Measurements from ENCODE around the gene RASA3. TPM values are rescaled to one million over a fixed set of nuclear protein-coding genes. Genes with fewer than 3 reads are reported as not detected.

RASA3 gene
- total and polyA plus RNA-seq, 2 of the 4 experiments (the other 2 are of a cell fraction) = 21.0 to 31.4 TPM

DNA sequence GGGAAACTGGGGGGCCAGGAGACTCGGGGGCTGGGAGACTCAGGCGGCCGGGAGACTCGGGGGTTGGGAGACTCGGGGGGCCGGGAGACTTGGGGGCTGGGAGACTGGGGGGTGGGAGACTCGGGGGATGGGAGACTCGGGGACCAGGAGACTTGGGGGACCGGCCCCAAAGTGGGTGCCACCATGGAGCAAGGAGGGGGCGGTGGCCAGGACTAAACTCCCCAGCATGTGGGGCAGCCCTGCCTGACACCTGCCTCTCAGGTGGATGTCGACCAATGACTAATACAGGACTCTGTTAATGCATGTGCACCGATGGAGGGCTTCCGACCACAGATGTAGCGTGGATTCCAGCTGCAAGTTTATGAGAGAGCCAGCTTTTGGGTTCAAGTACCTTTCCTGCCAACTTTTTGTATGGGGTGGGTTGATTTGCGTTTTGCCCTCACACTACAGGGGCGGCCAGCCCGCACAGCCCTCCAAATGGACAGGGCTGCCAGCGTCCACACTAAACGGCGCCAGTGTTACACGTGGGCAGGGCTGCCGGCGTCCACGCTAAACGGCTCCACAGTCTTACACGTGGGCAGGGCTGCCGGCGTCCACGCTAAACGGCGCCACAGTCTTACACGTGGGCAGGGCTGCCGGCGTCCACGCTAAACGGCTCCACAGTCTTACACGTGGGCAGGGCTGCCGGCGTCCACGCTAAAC lies 62.2 kb downstream of the RASA3 start:
- Histone ChIP-seq H3K4me1 (ENCODE audit: control insufficient read depth, insufficient read depth, low read length) (peaks cover 42% of the 10 kb centered on the region), H3K56ac (ENCODE audit: extremely low read depth, insufficient read depth, low read length) (no peak overlapping the region), H2AK5ac (ENCODE audit: low read depth, low read length) (no peak overlapping the region), H3K4ac (ENCODE audit: low read depth, low read length) (no peak overlapping the region), H2BK5ac (ENCODE audit: low read depth, low read length, poor library complexity, severe bottlenecking) (no peak overlapping the region), H4K8ac (ENCODE audit: low read depth in 2 of 2, low read length in 2 of 2) (no peak overlapping the region; a peak in 1 of 4 replicates), H2AK9ac (replicated peaks; ENCODE audit: low read depth, low read length, poor library complexity) (no peak overlapping the region), H3K79me1 (ENCODE audit: low read depth in 1 of 2, low read length in 2 of 2) (peaks cover 29 to 78% of the 10 kb centered on the region in 2 experiments), H4K91ac (ENCODE audit: insufficient read depth, low read depth, low read length) (no peak overlapping the region), H3K36me3 (ENCODE audit: control insufficient read depth, insufficient read depth, low read length) (peaks cover 37% of the 10 kb centered on the region), H2BK120ac (ENCODE audit: low read depth, low read length) (no peak overlapping the region), H3K4me3 (ENCODE audit: insufficient read depth, low read depth, low read length) (no peak overlapping the region), H2AFZ (replicated peaks; ENCODE audit: low read length, poor library complexity) (no peak overlapping the region), H3K27me3 (ENCODE audit: control insufficient read depth, insufficient read depth, low read length) (no peaks in the 10 kb centered on the region), H4K5ac (ENCODE audit: low read depth, low read length) (no peak overlapping the region), H4K20me1 (ENCODE audit: insufficient read depth, low read length) (peaks cover 32% of the 10 kb centered on the region), H2BK15ac (ENCODE audit: low read depth, low read length) (no peak overlapping the region), H3K27ac (ENCODE audit: insufficient read depth, low read length) (no peak overlapping the region), H3K9me3 (ENCODE audit: control insufficient read depth, insufficient read depth, low read length) (no peaks in the 10 kb centered on the region), H3K18ac (ENCODE audit: low read depth, low read length) (no peak overlapping the region), H3K9ac (ENCODE audit: low read depth, low read length) (no peak overlapping the region), H3K14ac (replicated peaks; ENCODE audit: low read depth, low read length) (no peak overlapping the region), H3K9me1 (ENCODE audit: insufficient read depth, low read length) (peaks cover 16% of the 10 kb centered on the region), H3K23ac (ENCODE audit: low read depth, low read length) (no peak overlapping the region), H3K4me2 (ENCODE audit: low read depth, low read length) (no peak overlapping the region), H2BK20ac (ENCODE audit: low read depth, low read length) (no peak overlapping the region)
- in situ Hi-C loops (cut with MboI; ENCODE audit: low sequenced_read_pairs) = no loop called here
- BruUV-seq (replicated peaks) = no TSS peak
- ChIA-PET POLR2A (ENCODE audit: unreplicated experiment) (no interaction called here), CTCF (no interaction called here)
- 99% methylated on average over 14 of the region's 40 CpGs; no CpG with 5 or more reads in 1 of the 2 experiments for WGBS, 2 experiments (ENCODE audit: extremely low coverage in 2 of 2, insufficient read length in 1 of 2)
- intact Hi-C loops (cut with micrococcal nuclease) = no loop called here
- DNase-seq (no peak), ATAC-seq (ENCODE audit: low read depth) (no peak)
- dilution Hi-C loops (cut with HindIII; ENCODE audit: low sequenced_read_pairs, unreplicated experiment) = no loop called here
- no peak for TF ChIP-seq MXI1 (IDR thresholded peaks at IDR 0.05; ENCODE audit: borderline replicate concordance, low read depth, low read length)
- no peak for TF ChIP-seq RCOR1 (IDR thresholded peaks at IDR 0.05; ENCODE audit: insufficient replicate concordance, low read length)
- no peak for TF ChIP-seq MAZ (IDR thresholded peaks at IDR 0.05; ENCODE audit: borderline replicate concordance, low read depth, low read length)
- TF ChIP-seq, protein P1, sequence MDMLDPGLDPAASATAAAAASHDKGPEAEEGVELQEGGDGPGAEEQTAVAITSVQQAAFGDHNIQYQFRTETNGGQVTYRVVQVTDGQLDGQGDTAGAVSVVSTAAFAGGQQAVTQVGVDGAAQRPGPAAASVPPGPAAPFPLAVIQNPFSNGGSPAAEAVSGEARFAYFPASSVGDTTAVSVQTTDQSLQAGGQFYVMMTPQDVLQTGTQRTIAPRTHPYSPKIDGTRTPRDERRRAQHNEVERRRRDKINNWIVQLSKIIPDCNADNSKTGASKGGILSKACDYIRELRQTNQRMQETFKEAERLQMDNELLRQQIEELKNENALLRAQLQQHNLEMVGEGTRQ (IDR thresholded peaks at IDR 0.05; ENCODE audit: low read depth, low read length) = no peak
- TF ChIP-seq POLR2A (IDR thresholded peaks at IDR 0.05; ENCODE audit: low read depth, low read length) = no peak

Measured in IMR-90 (cell line).